ENCODE measurements around the gene CRIP2. TPM values are rescaled to one million over a fixed set of nuclear protein-coding genes. Genes with fewer than 3 reads are reported as not detected.

The CRIP2 gene
- total and polyA plus RNA-seq, 2 of the 8 experiments (the other 6 are each of a cell fraction or from before 2014, with no cell fraction given) = 4.2 to 13.5 TPM

DNA sequence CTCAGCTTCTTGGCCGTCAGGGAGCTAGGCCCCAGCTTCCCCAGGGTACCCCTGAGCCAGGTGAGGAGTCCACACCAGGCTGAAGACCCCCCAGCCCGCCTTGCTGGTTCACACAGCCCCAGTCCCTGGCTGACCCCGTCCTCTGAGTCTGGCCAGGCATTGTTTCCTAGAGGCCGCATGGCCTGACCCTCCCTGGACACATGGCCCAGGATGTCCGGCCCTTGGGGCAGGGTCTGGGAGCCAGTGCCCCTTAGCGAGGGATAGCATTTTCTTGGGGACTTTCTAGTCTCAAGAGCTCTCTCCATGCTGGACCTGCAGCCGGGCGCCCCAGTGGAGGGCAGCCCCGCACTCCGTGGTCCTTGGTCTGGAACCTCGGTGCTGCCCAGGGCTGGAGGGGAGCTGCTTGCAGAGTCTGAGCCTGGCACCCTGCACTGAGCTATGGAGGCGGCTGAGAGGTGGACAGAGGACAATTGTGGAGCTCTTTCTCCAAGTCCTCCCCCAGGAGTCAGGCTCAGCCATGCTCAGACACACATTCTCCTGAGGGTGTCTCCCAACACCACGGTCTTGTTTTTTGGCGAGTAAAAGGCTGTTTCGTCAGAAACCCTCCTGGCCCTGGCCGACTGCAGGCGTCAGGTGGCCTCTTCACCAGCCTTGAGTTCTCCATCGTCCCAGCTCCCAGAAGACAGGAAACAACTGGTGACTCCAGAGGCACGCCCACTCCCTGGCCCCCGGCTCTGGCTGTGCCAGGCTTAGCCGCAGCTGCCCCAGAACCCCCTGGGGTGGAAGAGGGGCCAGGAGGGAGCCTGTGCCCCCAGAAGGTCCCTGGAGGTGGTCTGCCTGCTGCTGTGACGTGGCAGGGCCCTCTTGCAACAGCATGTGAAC lies 17.6 kb upstream of the CRIP2 start:
- Histone ChIP-seq H3K4me2 (ENCODE audit: insufficient read depth in 1 of 2, low read depth in 2 of 2, low read length in 2 of 2) (no peak overlapping the region), H4K91ac (replicated peaks; ENCODE audit: insufficient read length, low read length) (no peak overlapping the region), H3K18ac (ENCODE audit: extremely low read depth, low read length) (no peak overlapping the region), H2BK15ac (ENCODE audit: low read length) (no peak overlapping the region), H3K27ac (ENCODE audit: low read depth, low read length) (peak overlapping the region; percentile 33; the same call in 1 of the 2 replicates), H3K23me2 (ENCODE audit: low read depth, low read length) (no peaks in the 10 kb centered on the region), H2BK120ac (replicated peaks; ENCODE audit: low read depth, low read length) (no peak overlapping the region), H3K36me3 (ENCODE audit: control insufficient read depth in 2 of 4, insufficient read depth in 4 of 4, low read length in 3 of 4) (peaks cover 18 to 71% (median 41%) of the 10 kb centered on the region in 4 experiments), H3K27me3 (replicated peaks in 1 of 4; ENCODE audit: control insufficient read depth in 3 of 4, extremely low read depth in 1 of 4, insufficient read depth in 3 of 4, low read length in 3 of 4) (no peaks in the 10 kb centered on the region), H3K9ac (replicated peaks in 1 of 4; ENCODE audit: extremely low read depth in 1 of 4, low read depth in 3 of 4, low read length in 3 of 4) (no peak overlapping the region), H3K79me1 (ENCODE audit: low read depth, low read length) (peaks cover 2% of the 10 kb centered on the region; the same call in 1 of the 2 replicates), H4K8ac (ENCODE audit: extremely low read depth, insufficient read depth, low read length) (no peak overlapping the region), H2BK12ac (ENCODE audit: low read depth, low read length) (no peak overlapping the region), H3K4me1 (replicated peaks in 1 of 4; ENCODE audit: control insufficient read depth in 3 of 4, insufficient read depth in 4 of 4, low read length in 3 of 4) (0 out of 7 replicates have a peak, but pooled peaks cover 0 to 3% (median 0%) of the 10 kb centered on the region in 4 experiments), H2BK20ac (ENCODE audit: low read length) (no peak overlapping the region), H2AK5ac (ENCODE audit: low read depth, low read length) (no peak overlapping the region), H2BK5ac (ENCODE audit: low read depth, low read length) (no peak overlapping the region), H4K20me1 (replicated peaks in 1 of 2; ENCODE audit: control insufficient read depth in 1 of 2, insufficient read depth in 2 of 2, low read length in 2 of 2) (peaks cover 9 to 20% of the 10 kb centered on the region in 2 experiments), H3K56ac (replicated peaks; ENCODE audit: insufficient read length, low read depth, low read length) (no peak overlapping the region), H3K79me2 (ENCODE audit: control insufficient read depth in 1 of 2, insufficient read depth in 2 of 2, low read length in 2 of 2) (no peaks in the 10 kb centered on the region; a peak in 1 of 4 replicates), H3K23ac (ENCODE audit: insufficient read length) (no peak overlapping the region), H3K14ac (ENCODE audit: insufficient read length) (no peak overlapping the region), H3K4ac (replicated peaks; ENCODE audit: insufficient read length, low read depth, low read length) (no peak overlapping the region), H3K4me3 (ENCODE audit: extremely low read depth in 1 of 4, insufficient read depth in 2 of 4, low read depth in 3 of 4, low read length in 4 of 4) (no peak overlapping the region), H2AFZ (ENCODE audit: low read length) (no peak overlapping the region), H4K5ac (ENCODE audit: insufficient read length, low read depth, low read length) (no peak overlapping the region), H3K9me3 (ENCODE audit: insufficient read depth in 2 of 2, low read depth in 1 of 2, low read length in 1 of 2) (no peaks in the 10 kb centered on the region)
- 91% methylated on average over 22 of the region's 22 CpGs; no CpG with 5 or more reads in 1 of the 2 experiments for WGBS, 2 experiments (ENCODE audit: extremely low coverage in 1 of 2, insufficient coverage in 1 of 2, insufficient read length in 1 of 2, insufficient replicate concordance in 2 of 2, low coverage in 1 of 2, low lambda C conversion rate in 2 of 2, missing lambda C conversion rate in 1 of 2)
- ChIA-PET CTCF (ENCODE audit: partially characterized antibody) (interaction anchor here (0.7 to 2.4 kb wide), 16 partner anchors 9 to 256 kb away, joined by 3 to 13 read pairs (median 4); no protein-coding TSS in a partner anchor), POLR2A (ENCODE audit: partially characterized antibody) (interaction anchor here (0.9 to 1.8 kb wide), 7 partner anchors 11 to 68 kb away, joined by 3 to 6 read pairs (median 3); no protein-coding TSS in a partner anchor)
- FAIRE-seq (no peak), DNase-seq (ENCODE audit: low read depth in 1 of 2, low spot score in 2 of 2) (no peak)
- TF ChIP-seq TAF1 (IDR thresholded peaks at IDR 0.05; ENCODE audit: low read depth, low read length) (no peak), SIRT6 (IDR thresholded peaks at IDR 0.05; ENCODE audit: low read length) (no peak), HDAC6 (IDR thresholded peaks at IDR 0.05; ENCODE audit: low read depth, low read length) (no peak), CREB1 (IDR thresholded peaks at IDR 0.05) (no peak), PHF8 (conservative IDR thresholded peaks at IDR 0.05; ENCODE audit: low read depth, low read length) (no peak), POLR2AphosphoS5 (IDR thresholded peaks at IDR 0.05; ENCODE audit: low read depth, low read length) (no peak), KDM5A (IDR thresholded peaks at IDR 0.05; ENCODE audit: low read length) (no peak), RBBP5 (IDR thresholded peaks at IDR 0.05; ENCODE audit: borderline replicate concordance, low read depth, low read length) (no peak), ZNF274 (IDR thresholded peaks at IDR 0.05; ENCODE audit: borderline replicate concordance, extremely low read depth, low read length) (no peak), SP2 (IDR thresholded peaks at IDR 0.05; ENCODE audit: low read length) (no peak), SIX5 (IDR thresholded peaks at IDR 0.05; ENCODE audit: low read depth, low read length) (no peak), CTBP2 (IDR thresholded peaks at IDR 0.05; ENCODE audit: borderline replicate concordance, insufficient read depth, insufficient read length, low read length) (no peak)
- TF ChIP-seq, protein P1, sequence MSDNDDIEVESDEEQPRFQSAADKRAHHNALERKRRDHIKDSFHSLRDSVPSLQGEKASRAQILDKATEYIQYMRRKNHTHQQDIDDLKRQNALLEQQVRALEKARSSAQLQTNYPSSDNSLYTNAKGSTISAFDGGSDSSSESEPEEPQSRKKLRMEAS (IDR thresholded peaks at IDR 0.05) = no peak
